ENCODE results near the gene MAST4. TPM values are rescaled to one million over a fixed set of nuclear protein-coding genes. Genes with fewer than 3 reads are reported as not detected.

The MAST4 gene
- polyA plus RNA-seq, 2 of the 4 experiments (the other 2 are of a cell fraction), result 1.2 to 5.8 TPM

DNA sequence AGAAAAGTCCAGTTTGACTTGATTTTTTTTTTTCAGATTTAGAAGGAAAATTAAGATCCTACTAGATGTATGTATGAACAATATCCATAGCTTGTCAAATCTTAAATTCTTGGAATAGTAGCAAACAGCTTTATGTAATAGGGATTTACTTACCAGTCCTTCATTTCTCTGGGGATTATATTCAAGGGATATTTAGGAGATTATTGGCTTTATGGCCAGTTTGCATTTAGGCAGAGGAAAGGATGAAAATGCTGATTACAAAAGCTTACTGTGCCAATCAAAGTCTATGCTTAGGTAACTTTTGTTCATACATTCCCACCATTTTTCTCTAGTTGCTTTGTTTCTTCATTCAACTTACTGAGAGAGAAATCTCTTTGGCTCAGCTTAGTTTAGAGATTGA lies 47.9 kb downstream of the MAST4 start:
- ChIA-PET CTCF (interaction anchor here (0.6 to 1.3 kb wide), 3 partner anchors 8 to 17 kb away, joined by 3 to 5 read pairs (median 4); no protein-coding TSS in a partner anchor), POLR2A (no interaction called here)
- FAIRE-seq, result no peak

GRCh38 chr5:66645039-66645438 lies 48.8 kb downstream of the MAST4 start:
- no peak for FAIRE-seq
- Histone ChIP-seq H3K9me3 (no peaks in the 10 kb centered on the region), H3K4me3 (no peak overlapping the region), H3K4me2 (no peak overlapping the region), H3K27ac (no peak overlapping the region), H3K4me1 (no peaks in the 10 kb centered on the region)
- TF ChIP-seq CBX2 (IDR thresholded peaks at IDR 0.05; ENCODE audit: borderline replicate concordance, low read depth) (no peak), RNF2 (IDR thresholded peaks at IDR 0.05; ENCODE audit: borderline replicate concordance, low read depth) (no peak), PHF8 (IDR thresholded peaks at IDR 0.05; ENCODE audit: borderline replicate concordance, low read depth) (no peak), CHD2 (IDR thresholded peaks at IDR 0.05; ENCODE audit: low read length, partially characterized antibody) (no peak), FOSL2 (IDR thresholded peaks at IDR 0.05) (no peak), FOSL2 (CRISPR knock-in tag; IDR thresholded peaks at IDR 0.05) (no peak), POLR2A (IDR thresholded peaks at IDR 0.05; ENCODE audit: low read length) (no peak), POLR2AphosphoS2 (conservative IDR thresholded peaks at IDR 0.05; ENCODE audit: low read length) (no peak), RAD21 (conservative IDR thresholded peaks at IDR 0.05 in 1 of 2, IDR thresholded peaks at IDR 0.05 in 1 of 2) (no peak), RCOR1 (IDR thresholded peaks at IDR 0.05; ENCODE audit: low read depth, low read length) (no peak)
- TF ChIP-seq, protein P1, sequence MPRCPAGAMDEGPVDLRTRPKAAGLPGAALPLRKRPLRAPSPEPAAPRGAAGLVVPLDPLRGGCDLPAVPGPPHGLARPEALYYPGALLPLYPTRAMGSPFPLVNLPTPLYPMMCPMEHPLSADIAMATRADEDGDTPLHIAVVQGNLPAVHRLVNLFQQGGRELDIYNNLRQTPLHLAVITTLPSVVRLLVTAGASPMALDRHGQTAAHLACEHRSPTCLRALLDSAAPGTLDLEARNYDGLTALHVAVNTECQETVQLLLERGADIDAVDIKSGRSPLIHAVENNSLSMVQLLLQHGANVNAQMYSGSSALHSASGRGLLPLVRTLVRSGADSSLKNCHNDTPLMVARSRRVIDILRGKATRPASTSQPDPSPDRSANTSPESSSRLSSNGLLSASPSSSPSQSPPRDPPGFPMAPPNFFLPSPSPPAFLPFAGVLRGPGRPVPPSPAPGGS (IDR thresholded peaks at IDR 0.05), result no peak
- TF ChIP-seq, protein P2, sequence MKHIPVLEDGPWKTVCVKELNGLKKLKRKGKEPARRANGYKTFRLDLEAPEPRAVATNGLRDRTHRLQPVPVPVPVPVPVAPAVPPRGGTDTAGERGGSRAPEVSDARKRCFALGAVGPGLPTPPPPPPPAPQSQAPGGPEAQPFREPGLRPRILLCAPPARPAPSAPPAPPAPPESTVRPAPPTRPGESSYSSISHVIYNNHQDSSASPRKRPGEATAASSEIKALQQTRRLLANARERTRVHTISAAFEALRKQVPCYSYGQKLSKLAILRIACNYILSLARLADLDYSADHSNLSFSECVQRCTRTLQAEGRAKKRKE (CRISPR knock-in tag; IDR thresholded peaks at IDR 0.05; ENCODE audit: low read depth), result no peak
- no peak for ATAC-seq
- WGBS (ENCODE audit: missing lambda C conversion rate), result 10% methylated on average over 3 of the region's 3 CpGs
- POLR2A ChIA-PET, result no interaction called here
- DNase-seq (ENCODE audit: low read depth in 1 of 2, low spot score in 1 of 2), result no peak
- CTCF ChIA-PET, result no interaction called here

More for the DNA sequence above, 47.9 kb downstream of the MAST4 start:
- ATAC-seq, result no peak
- H3K4me2 ChIP-seq, result no peak overlapping the region
- no peak for TF ChIP-seq POLR2A (IDR thresholded peaks at IDR 0.05; ENCODE audit: low read length)
- TF ChIP-seq POLR2AphosphoS2 (conservative IDR thresholded peaks at IDR 0.05; ENCODE audit: low read length), result no peak
- no peak for TF ChIP-seq MAFK (IDR thresholded peaks at IDR 0.05; ENCODE audit: partially characterized antibody)
- TF ChIP-seq JUN (IDR thresholded peaks at IDR 0.05), result no peak
- TF ChIP-seq, protein P2 (CRISPR knock-in tag; IDR thresholded peaks at IDR 0.05; ENCODE audit: low read depth), result no peak
- TF ChIP-seq HOXB13 (CRISPR knock-in tag; IDR thresholded peaks at IDR 0.05; ENCODE audit: low read depth), result no peak
- no peak for TF ChIP-seq JUNB (IDR thresholded peaks at IDR 0.05)
- no peak for TF ChIP-seq CHD2 (IDR thresholded peaks at IDR 0.05; ENCODE audit: low read length, partially characterized antibody)
- TF ChIP-seq ZC3H11A (IDR thresholded peaks at IDR 0.05), result no peak
- TF ChIP-seq RNF2 (IDR thresholded peaks at IDR 0.05; ENCODE audit: borderline replicate concordance, low read depth), result no peak
- TF ChIP-seq, protein P3, sequence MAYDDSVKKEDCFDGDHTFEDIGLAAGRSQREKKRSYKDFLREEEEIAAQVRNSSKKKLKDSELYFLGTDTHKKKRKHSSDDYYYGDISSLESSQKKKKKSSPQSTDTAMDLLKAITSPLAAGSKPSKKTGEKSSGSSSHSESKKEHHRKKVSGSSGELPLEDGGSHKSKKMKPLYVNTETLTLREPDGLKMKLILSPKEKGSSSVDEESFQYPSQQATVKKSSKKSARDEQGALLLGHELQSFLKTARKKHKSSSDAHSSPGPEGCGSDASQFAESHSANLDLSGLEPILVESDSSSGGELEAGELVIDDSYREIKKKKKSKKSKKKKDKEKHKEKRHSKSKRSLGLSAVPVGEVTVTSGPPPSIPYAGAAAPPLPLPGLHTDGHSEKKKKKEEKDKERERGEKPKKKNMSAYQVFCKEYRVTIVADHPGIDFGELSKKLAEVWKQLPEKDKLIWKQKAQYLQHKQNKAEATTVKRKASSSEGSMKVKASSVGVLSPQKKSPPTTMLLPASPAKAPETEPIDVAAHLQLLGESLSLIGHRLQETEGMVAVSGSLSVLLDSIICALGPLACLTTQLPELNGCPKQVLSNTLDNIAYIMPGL (CRISPR knock-in tag; IDR thresholded peaks at IDR 0.05; ENCODE audit: borderline replicate concordance), result no peak
- no peak for TF ChIP-seq ZFP36 (IDR thresholded peaks at IDR 0.05; ENCODE audit: borderline replicate concordance, partially characterized antibody)
- no peak for TF ChIP-seq PHF8 (IDR thresholded peaks at IDR 0.05; ENCODE audit: borderline replicate concordance, low read depth)
- no peak for TF ChIP-seq E2F6 (IDR thresholded peaks at IDR 0.05; ENCODE audit: borderline replicate concordance, low read depth)
- TF ChIP-seq ESRRA (IDR thresholded peaks at IDR 0.05; ENCODE audit: borderline replicate concordance, low read length), result no peak
- no peaks in the 10 kb centered on the region for H3K4me1 ChIP-seq
- H3K4me3 ChIP-seq, result no peak overlapping the region
- no peaks in the 10 kb centered on the region for H3K9me3 ChIP-seq
- no peak overlapping the region for H3K27ac ChIP-seq
- DNase-seq (ENCODE audit: low read depth in 1 of 2, low spot score in 1 of 2), result no peak

Measured in A549 (cell line).